Activated CD4-positive, alpha-beta memory T cell treated with anti-CD3 and anti-CD28 coated beads, Interleukin-2, amount 10 ng/mL, durations not matched to agents 7 days and 5 days (primary cell): ENCODE results near the gene FBXL7. TPM values are rescaled to one million over a fixed set of nuclear protein-coding genes. Genes with fewer than 3 reads are reported as not detected.

Experiments used
- CTCF ChIA-PET: fragments of 350-600 bp; sonication (Branson Sonifier 250); formaldehyde crosslinking; loops from one replicate; lab custom pipeline; 2021; ENCODE audit warnings: antibody characterized with exemption, inconsistent platforms; lab: Charles Lee
- POLR2A ChIA-PET: fragments of 350-600 bp; sonication (Branson Sonifier 250); formaldehyde crosslinking; loops from one replicate; lab custom pipeline; 2021; ENCODE audit warnings: antibody characterized with exemption; lab: Charles Lee
- DNase-seq: peaks from one replicate; pipeline ENCODE4 v3.0.0-alpha.2; 2020
- H3K27ac Mint-ChIP-seq: one replicate; pipeline ENCODE4 v1.8.0; 2021; ENCODE audit warnings: mild to moderate bottlenecking, mixed read lengths
- H3K27me3 Mint-ChIP-seq: one replicate; pipeline ENCODE4 v1.8.0; 2021; ENCODE audit warnings: mixed read lengths
- H3K36me3 Mint-ChIP-seq: one replicate; pipeline ENCODE4 v1.8.0; 2021; ENCODE audit warnings: low read depth, mixed read lengths
- H3K4me1 Mint-ChIP-seq: one replicate; pipeline ENCODE4 v1.8.0; 2021; ENCODE audit warnings: mixed read lengths
- H3K4me3 Mint-ChIP-seq: one replicate; pipeline ENCODE4 v1.8.0; 2021; ENCODE audit warnings: mild to moderate bottlenecking, mixed read lengths
- H3K9me3 Mint-ChIP-seq: one replicate; pipeline ENCODE4 v1.8.0; 2021; ENCODE audit warnings: mixed read lengths
- total RNA-seq, 2 experiments: library from RNA; stranded (reverse); gene quantifications; one replicate each; pipeline ENCODE4 v1.2.3, GENCODE V29; 2021

FBXL7 gene
- total RNA-seq, 2 experiments from 2014 or later = not detected

- DNase-seq = no peak
- H3K4me1 Mint-ChIP-seq = no peaks in the 10 kb centered on the region
- no peaks in the 10 kb centered on the region for H3K36me3 Mint-ChIP-seq
- no peak overlapping the region for H3K4me3 Mint-ChIP-seq
- no peak overlapping the region for H3K27ac Mint-ChIP-seq
- POLR2A ChIA-PET = no interaction called here
- H3K27me3 Mint-ChIP-seq = no peaks in the 10 kb centered on the region
- H3K9me3 Mint-ChIP-seq = peaks cover 7% of the 10 kb centered on the region
- CTCF ChIA-PET = no interaction called here
Observed at GRCh38 chr5:15647251-15647650, 147.3 kb downstream of the FBXL7 start.

GRCh38 chr5:15650266-15650665 lies 150.3 kb downstream of the FBXL7 start:
- Mint-ChIP-seq H3K36me3 (no peaks in the 10 kb centered on the region), H3K9me3 (no peaks in the 10 kb centered on the region), H3K27ac (no peak overlapping the region), H3K4me1 (no peaks in the 10 kb centered on the region), H3K4me3 (no peak overlapping the region), H3K27me3 (no peaks in the 10 kb centered on the region)
- DNase-seq = no peak
- ChIA-PET POLR2A (no interaction called here), CTCF (no interaction called here)

GRCh38 chr5:15654779-15655178 lies 154.8 kb downstream of the FBXL7 start:
- Mint-ChIP-seq H3K4me1 (no peaks in the 10 kb centered on the region), H3K27ac (no peak overlapping the region), H3K27me3 (no peaks in the 10 kb centered on the region), H3K36me3 (no peaks in the 10 kb centered on the region), H3K9me3 (peaks cover 4% of the 10 kb centered on the region), H3K4me3 (no peak overlapping the region)
- no peak for DNase-seq
- ChIA-PET POLR2A (no interaction called here), CTCF (no interaction called here)

- no peaks in the 10 kb centered on the region for H3K4me1 Mint-ChIP-seq
- CTCF ChIA-PET = no interaction called here
- H3K27me3 Mint-ChIP-seq = no peaks in the 10 kb centered on the region
- no peaks in the 10 kb centered on the region for H3K36me3 Mint-ChIP-seq
- H3K27ac Mint-ChIP-seq = no peak overlapping the region
- no peak overlapping the region for H3K4me3 Mint-ChIP-seq
- POLR2A ChIA-PET = no interaction called here
- H3K9me3 Mint-ChIP-seq = peaks cover 4% of the 10 kb centered on the region
- DNase-seq = no peak
Observed at GRCh38 chr5:15655683-15656082, 155.7 kb downstream of the FBXL7 start.

- H3K27ac Mint-ChIP-seq = no peak overlapping the region
- ChIA-PET POLR2A (no interaction called here), CTCF (no interaction called here)
- no peak overlapping the region for H3K4me3 Mint-ChIP-seq
- no peaks in the 10 kb centered on the region for H3K4me1 Mint-ChIP-seq
- no peaks in the 10 kb centered on the region for H3K36me3 Mint-ChIP-seq
- H3K9me3 Mint-ChIP-seq = peaks cover 4% of the 10 kb centered on the region
- no peaks in the 10 kb centered on the region for H3K27me3 Mint-ChIP-seq
- DNase-seq = no peak
Observed at GRCh38 chr5:15664961-15665360, 165.0 kb downstream of the FBXL7 start.

GRCh38 chr5:15669826-15670225 lies 169.8 kb downstream of the FBXL7 start:
- H3K4me1 Mint-ChIP-seq = no peaks in the 10 kb centered on the region
- CTCF ChIA-PET = no interaction called here
- POLR2A ChIA-PET = no interaction called here
- H3K9me3 Mint-ChIP-seq = peaks cover 6% of the 10 kb centered on the region
- no peaks in the 10 kb centered on the region for H3K27me3 Mint-ChIP-seq
- no peak for DNase-seq
- H3K27ac Mint-ChIP-seq = no peak overlapping the region
- no peak overlapping the region for H3K4me3 Mint-ChIP-seq
- no peaks in the 10 kb centered on the region for H3K36me3 Mint-ChIP-seq

- DNase-seq = no peak
- H3K36me3 Mint-ChIP-seq = no peaks in the 10 kb centered on the region
- no peaks in the 10 kb centered on the region for H3K4me1 Mint-ChIP-seq
- ChIA-PET CTCF (no interaction called here), POLR2A (no interaction called here)
- H3K27me3 Mint-ChIP-seq = no peaks in the 10 kb centered on the region
- H3K9me3 Mint-ChIP-seq = peaks cover 10% of the 10 kb centered on the region
- no peak overlapping the region for H3K27ac Mint-ChIP-seq
- H3K4me3 Mint-ChIP-seq = no peak overlapping the region
Observed at GRCh38 chr5:15674716-15675115, 174.7 kb downstream of the FBXL7 start.

GRCh38 chr5:15676591-15676990 lies 176.6 kb downstream of the FBXL7 start:
- ChIA-PET POLR2A (no interaction called here), CTCF (interaction anchor here (0.5 kb wide), 1 partner anchor 449 kb away, joined by 3 read pairs; no protein-coding TSS in a partner anchor)
- Mint-ChIP-seq H3K36me3 (no peaks in the 10 kb centered on the region), H3K27me3 (no peaks in the 10 kb centered on the region), H3K4me3 (no peak overlapping the region), H3K4me1 (no peaks in the 10 kb centered on the region), H3K27ac (no peak overlapping the region), H3K9me3 (peaks cover 8% of the 10 kb centered on the region)
- DNase-seq = no peak

GRCh38 chr5:15679161-15679560 lies 179.2 kb downstream of the FBXL7 start:
- Mint-ChIP-seq H3K4me1 (no peaks in the 10 kb centered on the region), H3K27me3 (no peaks in the 10 kb centered on the region), H3K9me3 (peaks cover 8% of the 10 kb centered on the region), H3K36me3 (no peaks in the 10 kb centered on the region), H3K4me3 (no peak overlapping the region), H3K27ac (no peak overlapping the region)
- DNase-seq = no peak
- CTCF ChIA-PET = no interaction called here
- POLR2A ChIA-PET = no interaction called here

GRCh38 chr5:15680455-15680854 lies 180.5 kb downstream of the FBXL7 start:
- no peak overlapping the region for H3K27ac Mint-ChIP-seq
- POLR2A ChIA-PET = no interaction called here
- no peak overlapping the region for H3K4me3 Mint-ChIP-seq
- no peaks in the 10 kb centered on the region for H3K27me3 Mint-ChIP-seq
- H3K9me3 Mint-ChIP-seq = peaks cover 8% of the 10 kb centered on the region
- CTCF ChIA-PET = no interaction called here
- H3K36me3 Mint-ChIP-seq = no peaks in the 10 kb centered on the region
- DNase-seq = no peak
- H3K4me1 Mint-ChIP-seq = no peaks in the 10 kb centered on the region

GRCh38 chr5:15682122-15682521 lies 182.1 kb downstream of the FBXL7 start:
- ChIA-PET CTCF (no interaction called here), POLR2A (no interaction called here)
- Mint-ChIP-seq H3K4me3 (no peak overlapping the region), H3K36me3 (no peaks in the 10 kb centered on the region), H3K4me1 (no peaks in the 10 kb centered on the region), H3K27me3 (no peaks in the 10 kb centered on the region), H3K9me3 (no peaks in the 10 kb centered on the region), H3K27ac (no peak overlapping the region)
- DNase-seq = no peak

GRCh38 chr5:15682566-15682965 lies 182.6 kb downstream of the FBXL7 start:
- H3K4me1 Mint-ChIP-seq = no peaks in the 10 kb centered on the region
- no peak for DNase-seq
- ChIA-PET POLR2A (no interaction called here), CTCF (no interaction called here)
- no peak overlapping the region for H3K4me3 Mint-ChIP-seq
- no peaks in the 10 kb centered on the region for H3K36me3 Mint-ChIP-seq
- H3K9me3 Mint-ChIP-seq = no peaks in the 10 kb centered on the region
- no peaks in the 10 kb centered on the region for H3K27me3 Mint-ChIP-seq
- no peak overlapping the region for H3K27ac Mint-ChIP-seq

GRCh38 chr5:15683332-15683731 lies 183.4 kb downstream of the FBXL7 start:
- Mint-ChIP-seq H3K36me3 (no peaks in the 10 kb centered on the region), H3K27ac (no peak overlapping the region), H3K9me3 (no peaks in the 10 kb centered on the region), H3K4me3 (no peak overlapping the region), H3K4me1 (no peaks in the 10 kb centered on the region), H3K27me3 (no peaks in the 10 kb centered on the region)
- CTCF ChIA-PET = no interaction called here
- POLR2A ChIA-PET = no interaction called here
- DNase-seq = no peak

GRCh38 chr5:15687401-15687800 lies 187.4 kb downstream of the FBXL7 start:
- Mint-ChIP-seq H3K9me3 (peaks cover 5% of the 10 kb centered on the region), H3K27me3 (no peaks in the 10 kb centered on the region), H3K27ac (no peak overlapping the region), H3K36me3 (no peaks in the 10 kb centered on the region), H3K4me3 (no peak overlapping the region), H3K4me1 (no peaks in the 10 kb centered on the region)
- ChIA-PET POLR2A (no interaction called here), CTCF (no interaction called here)
- DNase-seq = no peak

- Mint-ChIP-seq H3K27ac (no peak overlapping the region), H3K27me3 (no peaks in the 10 kb centered on the region), H3K4me1 (no peaks in the 10 kb centered on the region), H3K36me3 (no peaks in the 10 kb centered on the region), H3K4me3 (no peak overlapping the region), H3K9me3 (peaks cover 8% of the 10 kb centered on the region)
- no peak for DNase-seq
- CTCF ChIA-PET = no interaction called here
- POLR2A ChIA-PET = no interaction called here
Observed at GRCh38 chr5:15689836-15690235, 189.9 kb downstream of the FBXL7 start.
